ENCODE data around the gene CAPN1.
"Not testable (repeated sequence)": the region's sequence is repeated elsewhere in the genome, so short reads cannot be mapped to it uniquely, and the experiment has no call there.

Gene CAPN1

GRCh38 chr11:65181569-65182257 lies at the start of gene CAPN1:
Gene CAPN1, plus strand, starts transcription at chr11:65181928. Its CDS starts 774 bp downstream, at chr11:65182702.
- Histone ChIP-seq H3K36me3 (ENCODE audit: insufficient read depth, low read length) (0 out of 2 replicates have a peak, but pooled peaks cover 3% of the 10 kb centered on the region), H3K9me3 (ENCODE audit: control insufficient read depth, insufficient read depth, low read length) (no peaks in the 10 kb centered on the region), H3K4me1 (ENCODE audit: insufficient read depth, low read length) (peaks cover 14% of the 10 kb centered on the region), H3K9ac (ENCODE audit: low read depth, low read length) (peak within 1 kb of the TSS; percentile 77)

- H3K9ac ChIP-seq (ENCODE audit: low read depth, low read length), result no peak overlapping the region
- peaks cover 8% of the 10 kb centered on the region; the same call in 1 of the 2 replicates for H3K36me3 ChIP-seq (ENCODE audit: insufficient read depth, low read length)
- H3K4me1 ChIP-seq (ENCODE audit: insufficient read depth, low read length), result no peaks in the 10 kb centered on the region
- no peaks in the 10 kb centered on the region for H3K9me3 ChIP-seq (ENCODE audit: control insufficient read depth, insufficient read depth, low read length)
Measured at GRCh38 chr11:65132238-65132987, 49.3 kb upstream of the CAPN1 start.

- Histone ChIP-seq H3K4me1 (ENCODE audit: insufficient read depth, low read length) (no peaks in the 10 kb centered on the region), H3K9ac (ENCODE audit: low read depth, low read length) (peak overlapping the region; percentile 85; the same call in 1 of the 2 replicates), H3K9me3 (ENCODE audit: control insufficient read depth, insufficient read depth, low read length) (no peaks in the 10 kb centered on the region), H3K36me3 (ENCODE audit: insufficient read depth, low read length) (peaks cover 8% of the 10 kb centered on the region; the same call in 1 of the 2 replicates)
Measured at GRCh38 chr11:65132988-65133700, 48.6 kb upstream of the CAPN1 start.

- Histone ChIP-seq H3K4me1 (ENCODE audit: insufficient read depth, low read length) (no peaks in the 10 kb centered on the region), H3K36me3 (ENCODE audit: insufficient read depth, low read length) (peaks cover 8% of the 10 kb centered on the region; the same call in 1 of the 2 replicates), H3K9ac (ENCODE audit: low read depth, low read length) (peak overlapping the region; percentile 85), H3K9me3 (ENCODE audit: control insufficient read depth, insufficient read depth, low read length) (no peaks in the 10 kb centered on the region)
Measured at GRCh38 chr11:65133724-65134123, 48.0 kb upstream of the CAPN1 start.

GRCh38 chr11:65134240-65134951 lies 47.3 kb upstream of the CAPN1 start, which contains the start of gene SYVN1:
Gene SYVN1, minus strand, starts transcription at chr11:65134519. Its CDS starts 918 bp downstream, at chr11:65133601.
- H3K9me3 ChIP-seq (ENCODE audit: control insufficient read depth, insufficient read depth, low read length), result no peaks in the 10 kb centered on the region
- no peaks in the 10 kb centered on the region for H3K4me1 ChIP-seq (ENCODE audit: insufficient read depth, low read length)
- peak within 1 kb of the TSS; percentile 85 for H3K9ac ChIP-seq (ENCODE audit: low read depth, low read length)
- H3K36me3 ChIP-seq (ENCODE audit: insufficient read depth, low read length), result peaks cover 8% of the 10 kb centered on the region; the same call in 1 of the 2 replicates

- Histone ChIP-seq H3K9me3 (ENCODE audit: control insufficient read depth, insufficient read depth, low read length) (no peaks in the 10 kb centered on the region), H3K9ac (ENCODE audit: low read depth, low read length) (peak overlapping the region; percentile 85), H3K4me1 (ENCODE audit: insufficient read depth, low read length) (no peaks in the 10 kb centered on the region), H3K36me3 (ENCODE audit: insufficient read depth, low read length) (peaks cover 8% of the 10 kb centered on the region; the same call in 1 of the 2 replicates)
Measured at GRCh38 chr11:65134952-65135632, 46.6 kb upstream of the CAPN1 start.

GRCh38 chr11:65135633-65136145 lies 46.0 kb upstream of the CAPN1 start:
- peaks cover 8% of the 10 kb centered on the region; the same call in 1 of the 2 replicates for H3K36me3 ChIP-seq (ENCODE audit: insufficient read depth, low read length)
- H3K9ac ChIP-seq (ENCODE audit: low read depth, low read length), result peak overlapping the region; percentile 85
- no peaks in the 10 kb centered on the region for H3K9me3 ChIP-seq (ENCODE audit: control insufficient read depth, insufficient read depth, low read length)
- no peaks in the 10 kb centered on the region for H3K4me1 ChIP-seq (ENCODE audit: insufficient read depth, low read length)

GRCh38 chr11:65136515-65137096 lies 45.1 kb upstream of the CAPN1 start:
- H3K4me1 ChIP-seq (ENCODE audit: insufficient read depth, low read length), result no peaks in the 10 kb centered on the region
- H3K9ac ChIP-seq (ENCODE audit: low read depth, low read length), result no peak overlapping the region
- H3K36me3 ChIP-seq (ENCODE audit: insufficient read depth, low read length), result no peaks in the 10 kb centered on the region

GRCh38 chr11:65141896-65142494 lies 39.7 kb upstream of the CAPN1 start:
- Histone ChIP-seq H3K9me3 (ENCODE audit: control insufficient read depth, insufficient read depth, low read length) (no peaks in the 10 kb centered on the region), H3K9ac (ENCODE audit: low read depth, low read length) (no peak overlapping the region), H3K4me1 (ENCODE audit: insufficient read depth, low read length) (no peaks in the 10 kb centered on the region), H3K36me3 (ENCODE audit: insufficient read depth, low read length) (no peaks in the 10 kb centered on the region)

More at GRCh38 chr11:65136515-65137096, 45.1 kb upstream of the CAPN1 start:
- no peaks in the 10 kb centered on the region for H3K9me3 ChIP-seq (ENCODE audit: control insufficient read depth, insufficient read depth, low read length)

GRCh38 chr11:65147352-65148075 lies 34.2 kb upstream of the CAPN1 start:
- H3K9me3 ChIP-seq (ENCODE audit: control insufficient read depth, insufficient read depth, low read length), result no peaks in the 10 kb centered on the region
- no peak overlapping the region for H3K9ac ChIP-seq (ENCODE audit: low read depth, low read length)
- peaks cover 7% of the 10 kb centered on the region; the same call in 1 of the 2 replicates for H3K4me1 ChIP-seq (ENCODE audit: insufficient read depth, low read length)
- H3K36me3 ChIP-seq (ENCODE audit: insufficient read depth, low read length), result no peaks in the 10 kb centered on the region

GRCh38 chr11:65148657-65149056 lies 33.1 kb upstream of the CAPN1 start:
- no peak overlapping the region for H3K9ac ChIP-seq (ENCODE audit: low read depth, low read length)
- peaks cover 7% of the 10 kb centered on the region; the same call in 1 of the 2 replicates for H3K4me1 ChIP-seq (ENCODE audit: insufficient read depth, low read length)

GRCh38 chr11:65150131-65150508 lies 31.6 kb upstream of the CAPN1 start:
- not testable (repeated sequence) for H3K9me3 ChIP-seq (ENCODE audit: control insufficient read depth, insufficient read depth, low read length); H3K36me3 ChIP-seq (ENCODE audit: insufficient read depth, low read length); H3K9ac ChIP-seq (ENCODE audit: low read depth, low read length); H3K4me1 ChIP-seq (ENCODE audit: insufficient read depth, low read length)

More at GRCh38 chr11:65148657-65149056, 33.1 kb upstream of the CAPN1 start:
- Histone ChIP-seq H3K36me3 (ENCODE audit: insufficient read depth, low read length) (no peaks in the 10 kb centered on the region), H3K9me3 (ENCODE audit: control insufficient read depth, insufficient read depth, low read length) (no peaks in the 10 kb centered on the region)

Data from ES-I3 (cell line).